ENCODE results near the gene GK. TPM values are rescaled to one million over a fixed set of nuclear protein-coding genes. Genes with fewer than 3 reads are reported as not detected.

GK gene
- total and polyA plus RNA-seq, 2 donors (not counting 1 experiment from before 2014, with no cell fraction given): 4.8 to 10.2 TPM

- Histone ChIP-seq H3K79me2 (ENCODE audit: control insufficient read depth, insufficient read depth, low read length) (no peaks in the 10 kb centered on the region), H3K27me3 (replicated peaks in 1 of 4; ENCODE audit: control extremely low read depth in 1 of 4, control insufficient read depth in 3 of 4, insufficient read depth in 4 of 4, low read length in 3 of 4) (no peaks in the 10 kb centered on the region), H3K4me2 (replicated peaks; ENCODE audit: low read depth, low read length, poor library complexity, severe bottlenecking) (peak overlapping the region; percentile 14), H3K36me3 (replicated peaks in 1 of 2; ENCODE audit: control extremely low read depth in 1 of 2, control insufficient read depth in 1 of 2, extremely low read depth in 1 of 2, insufficient read depth in 2 of 2, low read length in 1 of 2) (peaks cover 3% of the 10 kb centered on the region in 2 experiments), H3K9ac (ENCODE audit: low read length) (no peak overlapping the region), H4K20me1 (ENCODE audit: control insufficient read depth, insufficient read depth, low read length, poor library complexity, severe bottlenecking) (no peaks in the 10 kb centered on the region), H2AFZ (ENCODE audit: insufficient read depth, low read depth, low read length, poor library complexity, severe bottlenecking) (no peak overlapping the region), H3K4me1 (ENCODE audit: control insufficient read depth in 2 of 2, insufficient read depth in 2 of 2, low read length in 2 of 2) (peaks cover 7% of the 10 kb centered on the region in 2 donors), H3K27ac (ENCODE audit: low read length in 2 of 2) (no peak overlapping the region), H3K9me3 (ENCODE audit: control extremely low read depth in 1 of 3, control insufficient read depth in 2 of 3, insufficient read depth in 1 of 3, low read length in 2 of 3) (peaks cover 0 to 5% (median 5%) of the 10 kb centered on the region in 3 donors), H3K4me3 (ENCODE audit: control extremely low read depth in 1 of 5, extremely low read depth in 1 of 5, insufficient read depth in 1 of 5, low read depth in 2 of 5, low read length in 4 of 5) (no peak overlapping the region)
- intact Hi-C loops (cut with micrococcal nuclease): loop anchor here (2.0 to 10.0 kb wide), 2 partner anchors 57 to 141 kb away; partner anchors contain the start of gene GK
- CTCF ChIA-PET: no interaction called here
- H3K27me3 Mint-ChIP-seq: no peaks in the 10 kb centered on the region
- ATAC-seq (ENCODE audit: low read depth): no peak
- H3K27ac Mint-ChIP-seq: no peak overlapping the region
- H3K4me3 Mint-ChIP-seq: no peak overlapping the region
- H3K4me1 Mint-ChIP-seq: peaks cover 8% of the 10 kb centered on the region
- WGBS (ENCODE audit: insufficient coverage): no CpG with 5 or more reads among the region's 1 CpG
- POLR2A ChIA-PET: no interaction called here
- TF ChIP-seq EZH2 (IDR thresholded peaks at IDR 0.05; ENCODE audit: borderline replicate concordance, insufficient read depth, low read depth, low read length, poor library complexity, severe bottlenecking) (no peak), CTCF (IDR thresholded peaks at IDR 0.05) (no peak)
- no peaks in the 10 kb centered on the region for H3K9me3 Mint-ChIP-seq (ENCODE audit: insufficient read depth)
- peak; percentile 7 for DNase-seq
Observed at GRCh38 chrX:30712214-30712613, 59.0 kb downstream of the GK start.

- TF ChIP-seq CTCF (IDR thresholded peaks at IDR 0.05) (peak; percentile 12), EZH2 (IDR thresholded peaks at IDR 0.05; ENCODE audit: borderline replicate concordance, insufficient read depth, low read depth, low read length, poor library complexity, severe bottlenecking) (no peak)
- 80% methylated on average over 1 of the region's 5 CpGs for WGBS (ENCODE audit: insufficient coverage)
- peak overlapping the region; percentile 49 for H3K4me3 Mint-ChIP-seq
- peak overlapping the region; percentile 65 for H3K27ac Mint-ChIP-seq
- peaks cover 7% of the 10 kb centered on the region in 2 donors for H3K4me1 ChIP-seq (ENCODE audit: control insufficient read depth in 2 of 2, insufficient read depth in 2 of 2, low read length in 2 of 2)
- H3K79me2 ChIP-seq (ENCODE audit: control insufficient read depth, insufficient read depth, low read length): no peaks in the 10 kb centered on the region
- H3K9ac ChIP-seq (ENCODE audit: low read length): no peak overlapping the region
- no peak overlapping the region for H3K4me2 ChIP-seq (replicated peaks; ENCODE audit: low read depth, low read length, poor library complexity, severe bottlenecking)
- intact Hi-C loops (cut with micrococcal nuclease): loop anchor here (2.0 to 10.0 kb wide), 2 partner anchors 58 to 142 kb away; partner anchors contain the start of gene GK
- peaks cover 3% of the 10 kb centered on the region in 2 experiments for H3K36me3 ChIP-seq (replicated peaks in 1 of 2; ENCODE audit: control extremely low read depth in 1 of 2, control insufficient read depth in 1 of 2, extremely low read depth in 1 of 2, insufficient read depth in 2 of 2, low read length in 1 of 2)
- no peak overlapping the region for H3K4me3 ChIP-seq (ENCODE audit: control extremely low read depth in 1 of 5, extremely low read depth in 1 of 5, insufficient read depth in 1 of 5, low read depth in 2 of 5, low read length in 4 of 5)
- H4K20me1 ChIP-seq (ENCODE audit: control insufficient read depth, insufficient read depth, low read length, poor library complexity, severe bottlenecking): no peaks in the 10 kb centered on the region
- H3K27ac ChIP-seq (ENCODE audit: low read length in 2 of 2): no peak overlapping the region
- H3K4me1 Mint-ChIP-seq: peaks cover 8% of the 10 kb centered on the region
- peak; percentile 18 for DNase-seq
- peaks cover 0 to 5% (median 5%) of the 10 kb centered on the region in 3 donors for H3K9me3 ChIP-seq (ENCODE audit: control extremely low read depth in 1 of 3, control insufficient read depth in 2 of 3, insufficient read depth in 1 of 3, low read length in 2 of 3)
- H3K27me3 ChIP-seq (replicated peaks in 1 of 4; ENCODE audit: control extremely low read depth in 1 of 4, control insufficient read depth in 3 of 4, insufficient read depth in 4 of 4, low read length in 3 of 4): no peaks in the 10 kb centered on the region
- H2AFZ ChIP-seq (ENCODE audit: insufficient read depth, low read depth, low read length, poor library complexity, severe bottlenecking): no peak overlapping the region
- no peaks in the 10 kb centered on the region for H3K27me3 Mint-ChIP-seq
- ChIA-PET POLR2A (no interaction called here), CTCF (no interaction called here)
- ATAC-seq (ENCODE audit: low read depth): no peak
- no peaks in the 10 kb centered on the region for H3K9me3 Mint-ChIP-seq (ENCODE audit: insufficient read depth)
Observed at GRCh38 chrX:30713061-30713525, 59.9 kb downstream of the GK start.

Measured in B cell (primary cell).